Measurements from ENCODE around the gene MXD3.
A peak's percentile ranks its signal among the peaks of the same experiment; 100 is the strongest.
"Not testable (repeated sequence)": the region's sequence is repeated elsewhere in the genome, so short reads cannot be mapped to it uniquely, and the experiment has no call there.

The MXD3 gene, protein sequence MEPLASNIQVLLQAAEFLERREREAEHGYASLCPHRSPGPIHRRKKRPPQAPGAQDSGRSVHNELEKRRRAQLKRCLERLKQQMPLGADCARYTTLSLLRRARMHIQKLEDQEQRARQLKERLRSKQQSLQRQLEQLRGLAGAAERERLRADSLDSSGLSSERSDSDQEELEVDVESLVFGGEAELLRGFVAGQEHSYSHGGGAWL

DNA sequence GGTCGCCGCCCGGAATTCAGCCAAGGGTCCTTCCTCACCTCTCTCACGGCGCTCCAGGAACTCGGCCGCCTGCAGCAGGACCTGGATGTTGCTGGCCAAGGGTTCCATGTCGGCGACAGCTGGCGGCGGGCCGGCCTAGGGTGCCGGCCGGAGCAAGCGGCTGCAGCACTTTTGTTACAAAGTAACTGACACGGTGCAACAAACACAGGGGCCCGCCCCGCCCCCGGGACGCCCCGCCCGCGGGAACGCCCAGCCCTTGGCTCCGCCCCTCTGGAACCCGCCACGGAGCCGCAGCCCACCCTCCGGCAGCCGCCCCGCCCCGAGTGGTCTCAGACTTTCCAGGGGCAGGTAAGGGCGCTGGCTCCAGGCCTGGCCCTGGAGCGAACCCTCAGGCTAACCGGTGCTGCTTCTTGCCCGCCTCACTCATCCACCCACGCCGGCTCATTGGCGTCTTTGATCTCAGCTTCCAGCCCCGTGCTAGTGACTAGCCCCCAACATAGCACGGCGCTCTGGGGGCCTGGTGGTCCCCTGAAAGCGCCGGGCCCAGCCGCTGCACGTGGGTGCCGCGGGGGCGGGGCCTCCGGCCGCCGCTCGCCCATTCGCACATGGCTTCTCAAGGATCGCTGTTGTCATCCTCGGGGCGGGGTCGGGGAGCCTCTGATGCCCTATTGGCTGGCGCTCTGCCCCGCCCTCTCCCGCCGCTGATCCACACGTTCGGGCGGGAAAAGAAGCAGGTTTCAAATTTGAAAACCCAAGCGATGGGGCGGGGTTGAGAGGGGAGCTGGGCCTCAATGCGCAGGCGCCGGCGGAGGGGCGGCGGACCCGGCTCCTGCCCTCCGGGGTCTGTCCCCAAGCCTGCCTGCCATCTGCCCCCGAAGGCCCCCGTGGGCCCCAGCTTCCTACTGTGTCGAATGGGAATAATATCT, at the start of gene MXD3:
Gene MXD3, minus strand, starts transcription at position 176 of the 926 bp plus-strand sequence. Its CDS starts 68 bp downstream, at position 108.
- peak; percentile 90 for DNase-seq (ENCODE audit: low read depth)

DNA sequence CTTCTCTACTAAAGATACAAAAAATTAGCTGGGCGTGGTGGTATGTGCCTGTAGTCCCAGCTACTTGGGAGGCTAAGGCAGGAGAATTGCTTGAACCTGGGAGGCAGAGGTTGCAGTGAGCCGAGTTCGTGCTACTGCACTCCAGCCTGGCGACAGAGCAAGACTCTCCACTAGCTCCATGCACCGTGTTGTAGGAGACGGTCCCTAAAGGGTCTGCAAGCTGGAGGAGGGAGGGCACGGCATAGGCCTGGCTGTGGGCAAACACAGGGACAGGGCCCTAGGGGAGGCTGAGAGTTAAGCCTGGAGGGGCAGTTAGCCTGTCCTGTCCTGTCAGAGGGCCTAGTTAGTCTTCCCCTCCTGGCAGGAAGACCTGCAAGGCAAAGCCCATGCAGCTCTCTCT, 49.0 kb upstream of the MXD3 start:
- not testable (repeated sequence) for DNase-seq (ENCODE audit: low read depth)

DNA sequence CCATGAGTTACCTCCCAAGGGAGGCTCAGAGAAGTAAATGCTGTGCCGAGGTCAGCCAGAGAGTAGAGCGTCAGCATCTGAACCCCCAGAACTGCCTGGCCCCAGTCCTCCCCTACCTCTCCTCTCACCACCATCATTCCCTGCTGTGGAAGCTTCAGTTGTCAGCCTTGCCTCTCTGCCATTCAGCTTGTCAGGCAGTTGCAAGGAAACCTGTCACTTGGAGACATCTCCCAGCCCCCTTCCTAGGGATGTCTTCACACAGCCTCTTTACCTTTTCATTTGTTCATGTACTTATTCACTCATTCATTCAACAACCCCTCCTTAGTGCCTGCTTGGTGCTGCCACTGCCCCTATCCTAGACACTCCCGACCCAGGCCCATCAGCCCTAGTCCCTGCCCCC, 48.2 kb upstream of the MXD3 start:
- DNase-seq (ENCODE audit: low read depth): no peak

DNA sequence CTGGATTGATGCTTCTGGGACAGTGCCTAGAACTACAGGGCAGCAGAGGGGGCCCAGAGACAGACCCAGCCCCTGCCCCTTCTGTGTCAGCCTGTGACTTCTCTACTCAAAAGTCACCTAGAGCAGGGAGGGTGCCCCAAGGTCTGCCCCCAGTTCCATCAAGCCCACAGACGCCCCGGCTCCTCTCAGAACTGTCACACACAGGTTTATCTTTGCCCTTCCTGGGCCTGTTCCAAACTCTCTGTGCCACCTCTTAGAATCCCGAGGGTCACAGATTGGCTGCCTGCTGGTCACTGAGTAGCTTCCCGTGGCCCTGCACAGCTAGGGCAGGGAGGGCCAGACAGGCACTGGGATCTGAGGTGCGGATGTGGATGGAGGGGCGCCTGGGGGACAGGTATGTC, 47.8 kb upstream of the MXD3 start:
- DNase-seq (ENCODE audit: low read depth): no peak

DNA sequence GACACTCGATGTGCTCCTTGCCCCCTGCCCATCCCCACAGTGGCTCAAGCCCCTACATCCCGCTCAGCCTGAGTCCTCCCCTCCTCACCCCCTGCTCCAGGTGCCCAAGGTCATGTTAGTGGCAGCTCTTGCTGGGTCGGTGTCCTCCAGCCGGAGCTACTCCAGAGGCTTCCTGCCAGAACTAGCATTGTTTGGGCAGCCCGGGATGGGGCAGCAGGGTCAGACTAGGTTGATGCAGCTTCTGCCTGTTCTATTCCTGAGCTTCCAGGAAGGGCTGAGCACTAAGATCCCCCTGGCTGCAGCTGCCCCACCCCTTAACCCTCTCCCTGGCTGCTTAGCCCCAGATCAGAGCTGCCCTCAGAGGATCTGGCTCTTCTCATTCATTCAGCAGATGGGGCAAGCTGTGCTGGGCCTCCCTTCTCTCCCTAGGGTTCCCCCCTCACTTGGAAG, 46.7 kb upstream of the MXD3 start:
- no peak for DNase-seq (ENCODE audit: low read depth)

DNA sequence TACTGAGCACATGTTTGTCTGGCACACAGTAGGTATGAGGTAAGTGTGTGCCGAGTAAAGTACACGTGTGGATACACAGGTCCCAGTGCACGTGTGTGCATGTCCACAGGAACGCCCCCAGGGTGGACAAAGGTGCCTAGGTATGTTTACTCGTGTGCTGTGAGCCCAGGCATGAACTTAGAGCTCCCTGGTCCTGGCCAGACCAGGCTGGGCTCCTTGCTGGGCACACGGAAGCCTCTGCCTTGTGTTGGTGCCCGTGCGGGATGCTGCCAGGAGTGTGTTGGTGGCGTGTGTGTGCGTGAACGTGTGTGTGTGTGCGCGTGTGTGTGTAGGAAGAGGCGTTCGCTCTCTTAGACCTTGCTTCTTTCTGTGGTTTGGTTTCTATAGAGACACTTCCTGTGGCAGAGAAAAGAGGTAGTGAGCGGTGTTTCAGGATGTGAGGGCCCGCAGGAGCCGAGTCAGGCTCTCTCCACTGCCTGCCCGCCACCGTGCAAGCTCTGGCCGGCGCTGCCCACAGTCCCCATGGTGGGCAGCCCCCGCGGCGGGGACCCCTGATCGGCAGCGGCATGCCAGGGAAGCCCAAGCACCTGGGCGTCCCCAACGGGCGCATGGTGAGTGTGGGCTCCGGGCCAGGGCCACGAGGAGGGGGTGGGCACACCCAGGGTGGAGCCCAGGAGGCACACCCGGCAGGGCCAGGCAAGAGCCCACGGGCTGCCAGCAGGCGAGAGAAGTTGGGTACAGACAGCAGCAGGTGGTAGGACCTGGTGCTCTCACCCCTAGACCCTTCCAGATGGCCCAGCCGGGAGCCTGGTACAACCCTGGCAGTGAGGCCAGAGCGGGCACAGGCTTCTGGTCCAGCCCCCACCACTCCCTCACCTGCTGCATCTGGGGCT, 46.0 kb upstream of the MXD3 start, which contains the start of gene RGS14:
Gene RGS14, plus strand, starts transcription at position 466 of the 893 bp plus-strand sequence. Its CDS starts 101 bp downstream, at position 567.
- peak; percentile 41 for DNase-seq (ENCODE audit: low read depth)

DNA sequence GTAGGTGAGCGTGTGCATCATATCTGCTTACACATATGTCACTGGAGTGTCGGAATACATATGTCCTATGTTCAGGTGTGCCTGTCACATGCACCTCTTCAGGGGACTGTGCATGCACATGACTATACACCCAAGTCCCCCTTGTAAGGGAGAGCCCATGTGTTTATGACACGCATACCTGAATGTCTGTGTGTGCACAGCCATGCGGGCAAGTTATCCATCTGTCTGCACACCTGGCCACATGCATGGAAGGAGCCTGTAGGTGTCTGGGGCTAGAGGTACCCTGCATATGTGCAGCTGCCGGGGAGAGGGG, 45.4 kb upstream of the MXD3 start:
- no peak for DNase-seq (ENCODE audit: low read depth)

DNA sequence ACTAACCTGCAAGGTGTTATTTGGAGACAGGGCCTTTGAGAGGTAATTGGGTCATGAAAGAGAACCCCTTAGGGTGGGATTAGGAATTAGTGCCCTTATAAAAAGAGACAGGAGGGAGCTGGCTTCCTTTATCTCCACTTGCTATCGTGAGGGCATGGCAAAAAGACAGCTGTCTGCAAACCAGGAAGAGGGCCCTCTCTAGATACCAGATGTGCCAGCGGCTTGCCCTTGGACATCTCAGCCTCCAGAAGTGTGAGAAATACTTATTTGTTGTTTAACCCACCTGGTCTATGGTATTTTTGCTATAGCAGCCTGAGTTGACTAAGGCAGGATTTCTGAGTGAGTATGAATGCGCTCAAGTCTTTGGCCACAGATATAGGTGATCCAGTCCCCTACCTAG, 45.0 kb upstream of the MXD3 start:
- DNase-seq (ENCODE audit: low read depth): no peak

DNA sequence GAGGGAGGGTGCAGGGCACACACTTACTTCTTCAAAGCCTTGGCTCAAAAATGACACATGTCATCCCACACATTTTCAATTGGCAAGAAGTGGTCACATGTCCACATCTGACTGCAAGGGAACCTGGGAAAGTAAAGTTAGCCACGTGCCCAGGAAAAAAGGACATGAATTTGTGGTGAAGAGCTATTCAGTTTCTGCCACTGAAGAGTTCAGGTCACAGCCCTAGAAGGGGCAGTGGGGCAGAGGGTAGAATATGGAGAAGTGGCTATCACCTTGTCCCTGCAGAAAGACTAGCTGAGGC, 44.1 kb upstream of the MXD3 start:
- no peak for DNase-seq (ENCODE audit: low read depth)

DNA sequence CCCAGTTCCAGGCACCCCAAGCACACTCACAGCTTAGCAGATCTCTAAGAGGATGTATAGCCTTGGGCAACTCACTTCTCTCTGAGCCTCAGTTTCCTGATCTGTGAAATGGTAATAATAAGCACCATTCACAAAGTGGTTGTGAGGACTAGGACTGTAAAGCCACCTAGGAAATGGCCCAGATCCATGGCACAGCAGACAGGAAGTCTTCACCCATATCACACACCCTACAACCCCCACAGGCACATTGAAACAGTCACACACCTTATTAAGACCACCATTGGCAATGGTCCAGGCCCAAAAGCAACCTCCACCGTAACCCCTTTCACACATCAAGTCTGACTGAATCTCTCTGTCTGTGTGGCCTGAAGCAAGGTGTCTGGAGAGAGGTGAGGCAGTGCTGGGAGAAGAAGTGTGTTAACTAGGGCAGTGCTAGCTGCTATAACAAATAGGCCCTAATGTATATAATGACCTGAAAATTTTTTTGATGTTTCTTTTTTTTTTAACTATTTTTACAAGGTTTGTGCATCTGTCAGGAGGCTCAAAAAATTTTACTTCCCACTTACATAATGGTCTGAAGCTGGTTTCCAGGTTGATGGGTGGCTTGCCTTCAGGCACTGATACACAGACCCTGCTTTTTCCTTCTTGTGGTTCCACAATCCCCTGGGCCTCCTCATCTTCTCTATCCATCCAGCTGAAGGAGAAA, 43.6 kb upstream of the MXD3 start:
- no peak for DNase-seq (ENCODE audit: low read depth)

DNA sequence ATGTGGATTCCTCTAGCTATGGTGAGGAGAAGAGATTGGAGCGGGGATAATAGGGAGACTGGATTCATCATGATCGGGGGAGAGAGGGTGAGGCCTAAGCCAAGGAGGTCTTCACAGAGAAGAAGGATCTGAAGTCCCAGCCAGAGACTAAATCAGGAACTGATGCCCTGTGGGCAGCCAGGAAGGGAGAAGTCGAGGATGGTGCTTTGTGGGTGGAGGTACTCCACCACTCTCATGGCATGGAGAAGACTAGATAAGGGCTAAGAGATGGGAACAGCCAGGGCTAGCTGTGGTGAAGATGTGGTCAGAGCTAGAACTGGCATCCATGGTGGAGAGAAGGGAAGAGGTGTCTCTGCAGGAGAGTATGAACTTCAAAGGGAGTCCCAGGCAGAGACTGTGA, 43.0 kb upstream of the MXD3 start:
- no peak for DNase-seq (ENCODE audit: low read depth)

DNA sequence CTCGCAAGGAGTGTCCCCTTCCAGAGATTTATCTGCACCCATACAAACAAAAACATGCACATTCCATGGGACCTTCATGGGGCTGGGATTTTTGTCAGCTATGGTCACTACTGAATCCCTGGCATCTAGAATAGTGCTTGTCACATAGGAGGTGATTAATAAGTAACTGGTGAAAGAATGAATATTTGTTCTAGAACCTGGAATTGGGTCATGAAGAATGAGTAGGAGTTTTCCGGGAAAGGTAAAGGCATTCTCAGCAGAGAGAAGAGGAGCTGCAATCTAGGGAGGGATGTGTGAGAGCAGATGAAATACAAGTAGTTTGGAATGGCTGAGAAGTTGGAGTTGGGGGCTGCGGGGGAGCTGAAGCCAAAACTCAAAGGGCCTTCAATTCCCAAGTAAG, 42.6 kb upstream of the MXD3 start:
- DNase-seq (ENCODE audit: low read depth): no peak

DNA sequence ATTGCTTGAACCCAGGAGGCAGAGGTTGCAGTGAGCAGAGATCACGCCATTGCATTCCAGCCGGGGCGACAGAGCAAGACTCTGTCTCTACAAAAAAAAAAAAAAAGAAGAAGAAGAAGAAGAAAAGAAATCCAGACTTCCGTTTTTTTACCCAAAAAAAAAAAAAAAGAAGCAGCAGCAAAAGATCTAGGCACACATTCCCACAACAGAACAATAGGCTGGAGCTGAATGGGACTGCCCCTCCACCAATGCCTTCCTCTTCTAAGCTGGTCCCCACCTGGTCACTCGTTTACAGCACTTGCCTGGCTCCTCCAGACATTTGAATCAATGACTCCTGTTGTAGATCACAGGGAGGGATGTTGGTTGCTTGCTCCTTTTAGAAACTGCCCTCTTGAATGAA, 41.4 kb upstream of the MXD3 start:
- no peak for DNase-seq (ENCODE audit: low read depth)

DNA sequence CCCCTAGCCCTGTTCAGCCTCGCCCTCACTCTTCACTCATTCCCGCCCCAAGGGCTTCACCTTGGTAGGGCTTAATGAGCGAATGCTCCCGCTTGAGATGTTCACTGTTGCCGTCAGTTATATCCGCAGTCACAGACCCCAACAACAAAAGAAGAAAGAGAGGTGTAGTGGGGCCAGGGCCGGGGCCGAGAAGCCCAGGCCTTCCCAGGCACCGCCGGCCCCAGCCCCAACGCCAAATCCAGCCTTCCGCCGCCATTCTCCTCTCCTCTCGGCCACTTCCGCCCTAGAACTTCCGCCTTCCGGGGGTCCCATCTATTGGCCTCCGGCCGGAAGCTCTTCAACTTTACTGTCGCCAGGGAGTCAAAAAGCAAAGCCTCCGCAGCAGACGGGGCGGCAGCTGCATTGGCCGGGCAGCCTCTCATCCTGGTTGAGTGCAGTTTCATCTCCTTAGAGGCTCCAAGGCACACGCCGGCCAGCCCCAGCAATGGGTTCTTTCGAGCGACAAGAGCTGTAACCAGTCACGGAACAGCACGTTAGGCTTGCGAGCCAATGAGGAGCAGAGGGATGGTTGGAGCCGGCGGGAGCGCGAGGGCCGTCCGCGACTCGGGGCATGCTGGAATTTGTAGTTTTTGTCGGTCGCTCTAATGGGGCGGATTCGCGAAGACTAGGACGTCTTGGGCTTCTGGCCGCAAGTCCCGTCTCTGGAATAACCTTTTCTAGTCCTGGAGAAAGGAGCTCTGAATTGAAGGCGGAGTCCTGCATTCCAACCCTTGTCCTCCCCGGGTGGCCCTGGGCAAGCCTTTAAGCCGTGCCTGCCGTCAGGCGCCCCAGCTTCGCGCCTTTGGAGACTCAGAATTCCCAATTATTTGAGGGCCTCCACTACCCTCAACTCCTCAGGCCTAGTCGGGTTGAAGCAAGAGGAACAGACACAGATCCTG, 40.0 kb upstream of the MXD3 start, which contains the start of gene LMAN2:
Gene LMAN2, minus strand, starts transcription at position 277 of the 938 bp plus-strand sequence. Its CDS starts 21 bp downstream, at position 256.
- peak; percentile 82 for DNase-seq (ENCODE audit: low read depth)

DNA sequence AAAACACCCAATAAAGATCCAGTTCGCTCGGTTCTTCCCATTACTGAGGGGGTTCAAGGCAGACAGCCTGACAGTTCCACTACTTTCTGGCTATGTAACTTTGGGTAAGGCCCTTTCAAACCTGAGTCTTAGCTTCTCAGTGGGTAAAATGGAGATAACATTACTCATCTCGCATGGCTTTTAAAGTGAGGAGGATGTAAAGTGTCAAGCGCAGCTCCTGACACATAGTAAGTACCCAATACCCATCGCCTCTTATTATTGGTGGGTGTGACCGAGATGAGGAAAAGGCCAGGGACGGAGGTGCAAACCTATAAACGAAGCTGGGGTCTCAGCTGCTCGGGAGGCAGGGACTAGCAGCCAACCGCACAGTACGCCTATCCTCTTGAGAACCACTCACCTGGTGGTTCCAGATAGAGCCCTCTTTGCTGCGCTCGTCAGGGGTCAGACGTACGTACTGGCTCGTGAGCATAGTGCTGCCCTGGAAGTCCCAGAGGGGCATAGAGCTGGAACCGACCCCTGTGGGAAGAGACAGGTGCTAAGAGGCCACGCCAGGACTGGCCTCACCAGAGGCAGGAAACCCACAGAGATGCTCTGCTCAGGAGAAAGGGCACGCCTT, 39.2 kb upstream of the MXD3 start:
- DNase-seq (ENCODE audit: low read depth): no peak

DNA sequence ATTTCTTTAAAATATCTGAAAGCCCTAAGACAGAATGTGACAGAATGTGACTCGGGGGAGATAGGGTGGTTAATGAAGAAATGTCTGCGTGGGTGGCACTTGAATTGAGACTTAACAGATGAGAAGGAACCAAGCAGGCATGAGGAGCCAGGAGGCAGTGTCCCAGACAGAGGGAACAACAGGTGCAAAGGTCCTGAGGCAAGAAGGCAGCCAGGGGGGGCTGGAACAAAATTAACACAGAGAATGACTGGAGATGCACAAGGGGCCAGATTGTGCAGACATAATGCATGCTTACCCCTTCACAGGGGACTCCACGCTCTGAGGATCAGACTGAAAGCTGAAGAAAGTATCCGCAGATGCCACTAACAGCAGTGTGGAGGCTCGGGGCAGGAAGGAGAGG, 38.1 kb upstream of the MXD3 start:
- DNase-seq (ENCODE audit: low read depth): no peak

DNA sequence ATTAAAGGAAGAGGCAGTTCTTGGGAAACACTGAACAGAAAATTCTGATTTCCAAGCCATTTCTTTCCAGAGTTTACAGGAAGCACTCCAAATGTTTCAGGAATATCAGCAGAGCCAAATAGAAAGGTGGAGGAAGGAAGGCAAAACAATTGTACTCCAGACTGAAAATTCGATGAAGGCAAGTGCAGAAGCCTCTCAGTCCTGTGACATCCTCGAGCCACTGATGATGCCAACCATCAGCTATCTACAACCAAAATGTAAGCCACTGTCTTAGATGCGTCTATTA, 37.6 kb upstream of the MXD3 start:
- no peak for DNase-seq (ENCODE audit: low read depth)

DNA sequence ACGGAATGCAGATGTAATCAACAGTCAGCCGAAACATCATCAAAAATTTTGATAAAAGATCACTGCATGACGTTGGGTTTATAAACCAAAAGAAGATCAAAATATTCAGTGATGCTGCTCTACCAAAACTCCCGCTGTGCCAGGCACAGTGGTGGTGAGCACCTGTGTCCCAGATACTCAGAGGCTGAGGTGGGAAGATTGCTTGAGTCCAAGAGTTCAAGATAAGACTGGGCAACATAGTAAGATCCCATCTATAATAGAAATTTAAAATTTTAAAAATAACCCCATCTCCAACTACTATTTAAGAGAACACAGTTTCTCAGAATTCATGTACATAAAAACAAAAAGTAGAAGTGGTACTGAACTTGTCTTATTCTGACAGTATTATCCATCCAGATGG, 36.0 kb upstream of the MXD3 start:
- no peak for DNase-seq (ENCODE audit: low read depth)

DNA sequence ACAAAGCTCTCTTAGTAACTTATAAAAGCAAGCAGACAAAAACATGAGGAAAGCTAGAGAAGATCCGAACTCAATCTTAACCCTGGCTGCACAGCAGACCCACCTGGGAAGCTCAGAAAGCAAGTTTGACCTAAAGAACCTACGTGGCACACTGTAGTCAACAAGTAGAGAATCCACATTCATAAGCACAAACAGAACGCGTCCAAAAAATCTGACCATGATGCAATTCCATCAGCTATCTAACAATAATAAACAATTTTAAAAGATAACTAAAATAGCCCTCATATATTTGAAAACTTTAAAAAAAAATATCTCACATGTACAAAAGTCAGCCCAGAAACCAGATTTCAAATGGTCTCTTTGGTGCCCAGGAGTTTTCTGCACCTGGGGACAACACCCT, 35.1 kb upstream of the MXD3 start:
- DNase-seq (ENCODE audit: low read depth): no peak

DNA sequence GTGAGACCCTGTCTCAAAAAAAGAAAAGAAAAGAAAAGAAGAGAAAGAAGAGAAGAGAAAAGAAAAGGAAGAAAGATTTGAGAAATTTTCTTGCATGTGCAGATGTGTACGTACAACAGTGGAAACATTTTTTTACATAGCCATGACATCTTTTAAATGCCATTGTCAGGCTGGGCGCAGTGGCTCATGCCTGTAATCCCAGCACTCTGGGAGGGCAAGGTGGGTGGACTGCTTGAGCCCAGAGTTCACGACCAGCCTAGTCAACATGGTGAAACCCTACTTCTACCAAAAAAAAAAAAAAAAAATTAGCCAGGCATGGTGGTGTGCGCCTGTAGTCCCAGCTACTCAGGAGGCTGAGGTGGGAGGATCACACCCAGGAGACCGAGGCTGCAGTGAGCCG, 33.2 kb upstream of the MXD3 start:
- no peak for DNase-seq (ENCODE audit: low read depth)

DNA sequence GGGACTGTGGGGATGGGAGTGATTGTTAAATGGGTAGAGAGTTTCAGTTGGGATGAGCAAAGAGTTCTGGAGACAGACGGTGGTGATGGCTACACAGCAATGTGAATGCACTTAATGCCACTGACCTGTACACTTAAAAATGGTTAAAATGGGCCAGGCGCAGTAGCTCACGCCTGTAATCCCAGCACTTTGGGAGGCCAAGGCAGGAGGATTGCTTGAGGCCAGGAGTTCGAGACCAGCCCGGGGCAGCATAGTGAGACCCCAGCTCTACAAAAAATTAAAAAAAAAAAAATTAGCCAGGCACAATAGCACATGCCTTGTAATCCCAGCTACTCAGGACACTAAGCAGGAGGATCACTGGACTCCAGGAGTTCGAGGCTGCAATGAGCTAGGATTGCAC, 32.1 kb upstream of the MXD3 start:
- DNase-seq (ENCODE audit: low read depth): no peak
